Stomach (tissue), 19 donors: Measurements from ENCODE around the gene SDCCAG8. TPM values are rescaled to one million over a fixed set of nuclear protein-coding genes. Genes with fewer than 3 reads are reported as not detected.
"Not testable (repeated sequence)": the region's sequence is repeated elsewhere in the genome, so short reads cannot be mapped to it uniquely, and the experiment has no call there.

ENCODE experiments used
- DNase-seq, 2 donors: peaks; one replicate each; pipeline versions ENCODE4 v3.0.0 to v3.0.0-alpha.2; 2013 to 2019
- H3K27ac ChIP-seq, 5 donors: fragments of 200-600 bp in 4 of 5; sonication (generic) in 4 of 5; one replicate each; pipeline ENCODE4 v1.5.1; 2013 to 2019; ENCODE audit warnings: mild to moderate bottlenecking in 1 of 5, moderate library complexity in 1 of 5
- H3K27me3 ChIP-seq, 3 donors: fragments of 200-600 bp; sonication (generic); one replicate each; pipeline ENCODE4 v1.5.1; 2017 to 2019; ENCODE audit warnings: mixed run types in 1 of 3
- H3K36me3 ChIP-seq, 4 donors: fragments of 200-600 bp; sonication (generic); 1 replicate in 3 of 4; 2 replicates in 1 of 4; pipeline ENCODE4 v1.5.1; 2016 to 2019
- H3K4me1 ChIP-seq, 4 donors: fragments of 200-600 bp; sonication (generic); one replicate each; pipeline ENCODE4 v1.5.1; 2016 to 2019
- H3K4me3 ChIP-seq, 4 donors: fragments of 200-600 bp; sonication (generic) in 3 of 4; one replicate each; pipeline ENCODE4 v1.5.1; 2016 to 2019; ENCODE audit warnings: mild to moderate bottlenecking in 1 of 4
- H3K9me3 ChIP-seq, 4 donors: fragments of 200-600 bp; sonication (generic); one replicate each; pipeline ENCODE4 v1.5.1; 2016 to 2019
- CTCF ChIP-seq, 7 experiments: fragments of 450-650 bp in 4 of 7; fragments of 200-600 bp in 3 of 7; sonication (generic) in 3 of 7; IDR thresholded peaks; one replicate each; pipeline ENCODE4 v1.5.1; 2016 to 2019; ENCODE audit warnings: antibody characterized with exemption in 7 of 7, control low read depth in 2 of 7, mild to moderate bottlenecking in 1 of 7
- EP300 ChIP-seq: sonication (generic); formaldehyde crosslinking; IDR thresholded peaks from one replicate; pipeline ENCODE4 v1.6.1; 2017; ENCODE audit warnings: antibody characterized with exemption
- POLR2A ChIP-seq, 4 donors: fragments of 450-650 bp; IDR thresholded peaks; one replicate each; pipeline ENCODE4 v1.6.1; 2016; ENCODE audit warnings: antibody characterized with exemption in 4 of 4, control low read depth in 2 of 4, mild to moderate bottlenecking in 1 of 4, moderate library complexity in 1 of 4
- POLR2AphosphoS5 ChIP-seq, 3 donors: sonication (generic); formaldehyde crosslinking; IDR thresholded peaks; one replicate each; pipeline ENCODE4 v1.6.1; 2016; ENCODE audit warnings: antibody characterized with exemption in 3 of 3
- WGBS, 5 donors: extraction: QIAGEN DNeasy Blood & Tissue Kit in 3 of 5; methylation state at CpG; one replicate each; pipeline versions ENCODE4 v1.1.5 to v1.1.7; 2013 to 2018; 5-methylcytosine and 5-hydroxymethylcytosine counted together
- intact Hi-C: fragments of 100-400 bp; cut with DNase I; formaldehyde crosslinking; loops from one replicate; pipeline ENCODE4 v1.15.1; 2023; ENCODE audit warnings: low total_unique reads
- long read RNA-seq, 10 donors: transcript quantifications; one replicate each; lab custom pipeline, GENCODE V29; 2026
- polyA plus RNA-seq, 3 donors: library from polyadenylated mRNA; stranded (reverse); fragments of 200-250 nt; gene quantifications; one replicate each; pipeline ENCODE4 v1.2.3, GENCODE V29; 2013
- total RNA-seq, 5 donors: library from RNA; depleted of rRNA; stranded (reverse); fragments of >200 nt; gene quantifications; one replicate each; pipeline versions ENCODE4 v1.1.0 to v1.2.3, GENCODE V29; 2014 to 2016
- donor health status: healthy with polysubstance abuse.
- donor health status: Bipolar disorder and iron deficiency.
- donor health status: healthy.

SDCCAG8 gene
- 100 to 1,000 TPM in 1 of 5 donors, 10 to 100 TPM in 4; 19.6 to 184 (median 28.1) TPM for total RNA-seq
- polyA plus RNA-seq: 10 to 100 TPM; 16.3 to 24.9 (median 22.5) TPM
- long read RNA-seq, donor 1, partial matches to known transcripts: 0 of 2 reads
- long read RNA-seq, donor 1, other reads (novel, unspliced or antisense): 0 of 2 reads
- long read RNA-seq, donor 2: 0 reads
- long read RNA-seq, donor 3: 0 reads
- long read RNA-seq, donor 4: 0 reads
- long read RNA-seq, donor 5, partial matches to known transcripts: 0 of 2 reads
- long read RNA-seq, donor 5, other reads (novel, unspliced or antisense): 0 of 2 reads
- long read RNA-seq, donor 6: 0 reads
- long read RNA-seq, donor 7, partial matches to known transcripts: 0 of 1 reads
- long read RNA-seq, donor 7, other reads (novel, unspliced or antisense): 0 of 1 reads
- long read RNA-seq, donor 8, partial matches to known transcripts: 0 of 4 reads
- long read RNA-seq, donor 8, other reads (novel, unspliced or antisense): 0 of 4 reads
- long read RNA-seq, donor 9, partial matches to known transcripts: 0 of 2 reads
- long read RNA-seq, donor 9, other reads (novel, unspliced or antisense): 0 of 2 reads
- long read RNA-seq, donor 10, partial matches to known transcripts: 0 of 2 reads
- long read RNA-seq, donor 10, other reads (novel, unspliced or antisense): 0 of 2 reads

- H3K9me3 ChIP-seq: no peaks in the 10 kb centered on the region
- DNase-seq: peak; percentile 97 to 100
- H3K4me3 ChIP-seq: peak within 1 kb of the TSS; percentile 87 to 97 (median 91)
- intact Hi-C loops: no loop called here
- H3K36me3 ChIP-seq: no peaks in the 10 kb centered on the region
- TF ChIP-seq POLR2A (IDR thresholded peaks at IDR 0.05): peak in 1 of 4 donors; percentile 56
- TF ChIP-seq EP300: no peak
- TF ChIP-seq CTCF (IDR thresholded peaks at IDR 0.05): no peak
- TF ChIP-seq POLR2AphosphoS5 (IDR thresholded peaks at IDR 0.05): peak; percentile 26 to 88 (median 85)
- no peaks in the 10 kb centered on the region for H3K27me3 ChIP-seq
- peak within 1 kb of the TSS; percentile 91 to 97 (median 96) for H3K27ac ChIP-seq
- 0 to 1% (median 0%) methylated on average over 27 to 32 of the region's 32 CpGs for WGBS, 5 donors
- peaks cover 13 to 72% (median 48%) of the 10 kb centered on the region in 4 donors for H3K4me1 ChIP-seq
Measured at GRCh38 chr1:243255791-243256512, at the start of gene SDCCAG8. SDCCAG8 (plus strand) TSS chr1:243256041; CDS start chr1:243256174, 133 bp downstream.

GRCh38 chr1:243211984-243212383 is 43.9 kb upstream of the SDCCAG8 start:
- H3K36me3 ChIP-seq, H3K4me3 ChIP-seq, H3K27ac ChIP-seq, DNase-seq, H3K27me3 ChIP-seq, H3K9me3 ChIP-seq, intact Hi-C loops: not testable (repeated sequence)
- H3K4me1 ChIP-seq: peaks cover 0 to 22% (median 13%) of the 10 kb centered on the region in 4 donors
- peak in 2 of 3 donors; percentile 6 to 9 for TF ChIP-seq POLR2AphosphoS5 (IDR thresholded peaks at IDR 0.05)
- WGBS, 5 donors: 13 to 27% (median 19%) methylated on average over 2 to 3 of the region's 3 CpGs

- H3K9me3 ChIP-seq: no peaks in the 10 kb centered on the region
- intact Hi-C loops: no loop called here
- H3K27me3 ChIP-seq: no peaks in the 10 kb centered on the region
- TF ChIP-seq EP300 (no peak), POLR2AphosphoS5 (IDR thresholded peaks at IDR 0.05) (peak in 2 of 3 donors; percentile 7 to 19)
- H3K27ac ChIP-seq: peak overlapping the region in 1 of 5 donors; percentile 9
- H3K4me3 ChIP-seq: no peak overlapping the region
- peaks cover 0 to 22% (median 13%) of the 10 kb centered on the region in 4 donors for H3K4me1 ChIP-seq
- H3K36me3 ChIP-seq: peaks cover 0 to 4% (median 1%) of the 10 kb centered on the region in 4 donors
- DNase-seq: no peak
- WGBS, 5 donors: 66 to 77% (median 69%) methylated on average over 4 of the region's 4 CpGs
Measured at GRCh38 chr1:243213045-243213787, 42.6 kb upstream of the SDCCAG8 start.

GRCh38 chr1:243215276-243215875 is 40.5 kb upstream of the SDCCAG8 start:
- H3K27me3 ChIP-seq, H3K9me3 ChIP-seq, DNase-seq, intact Hi-C loops, H3K27ac ChIP-seq, H3K4me3 ChIP-seq: not testable (repeated sequence)
- peaks cover 0 to 19% (median 12%) of the 10 kb centered on the region in 4 donors for H3K36me3 ChIP-seq
- H3K4me1 ChIP-seq: peaks cover 0 to 22% (median 13%) of the 10 kb centered on the region in 4 donors
- WGBS, 5 donors: 84 to 96% (median 87%) methylated on average over 11 to 12 of the region's 12 CpGs

GRCh38 chr1:243216741-243217140 is 39.1 kb upstream of the SDCCAG8 start:
- no peak for TF ChIP-seq POLR2AphosphoS5 (IDR thresholded peaks at IDR 0.05)
- TF ChIP-seq CTCF (IDR thresholded peaks at IDR 0.05): no peak
- no peak for TF ChIP-seq EP300
- no peak for TF ChIP-seq POLR2A (IDR thresholded peaks at IDR 0.05)
- H3K27me3 ChIP-seq: no peaks in the 10 kb centered on the region
- 93 to 97% (median 96%) methylated on average over 2 of the region's 2 CpGs for WGBS, 5 donors

More at GRCh38 chr1:243216741-243217140, 39.1 kb upstream of the SDCCAG8 start:
- H3K4me3 ChIP-seq: no peak overlapping the region
- intact Hi-C loops: no loop called here
- DNase-seq: no peak
- no peaks in the 10 kb centered on the region for H3K9me3 ChIP-seq
- H3K4me1 ChIP-seq: peaks cover 0 to 19% (median 13%) of the 10 kb centered on the region in 4 donors
- peaks cover 0 to 32% (median 24%) of the 10 kb centered on the region in 4 donors for H3K36me3 ChIP-seq
- no peak overlapping the region for H3K27ac ChIP-seq
